GM18517 (cell line): ENCODE data around the gene RPS13.
"Not testable (repeated sequence)": the region's sequence is repeated elsewhere in the genome, so short reads cannot be mapped to it uniquely, and the experiment has no call there.

Experiments
- ATAC-seq: cut with Tn5 transposase; IDR thresholded peaks from one replicate; pipeline ENCODE4 v1.9.1; 2021; ENCODE audit warnings: mild to moderate bottlenecking, moderate library complexity; ENCODE audit not compliant: unreplicated experiment

Gene RPS13

DNA sequence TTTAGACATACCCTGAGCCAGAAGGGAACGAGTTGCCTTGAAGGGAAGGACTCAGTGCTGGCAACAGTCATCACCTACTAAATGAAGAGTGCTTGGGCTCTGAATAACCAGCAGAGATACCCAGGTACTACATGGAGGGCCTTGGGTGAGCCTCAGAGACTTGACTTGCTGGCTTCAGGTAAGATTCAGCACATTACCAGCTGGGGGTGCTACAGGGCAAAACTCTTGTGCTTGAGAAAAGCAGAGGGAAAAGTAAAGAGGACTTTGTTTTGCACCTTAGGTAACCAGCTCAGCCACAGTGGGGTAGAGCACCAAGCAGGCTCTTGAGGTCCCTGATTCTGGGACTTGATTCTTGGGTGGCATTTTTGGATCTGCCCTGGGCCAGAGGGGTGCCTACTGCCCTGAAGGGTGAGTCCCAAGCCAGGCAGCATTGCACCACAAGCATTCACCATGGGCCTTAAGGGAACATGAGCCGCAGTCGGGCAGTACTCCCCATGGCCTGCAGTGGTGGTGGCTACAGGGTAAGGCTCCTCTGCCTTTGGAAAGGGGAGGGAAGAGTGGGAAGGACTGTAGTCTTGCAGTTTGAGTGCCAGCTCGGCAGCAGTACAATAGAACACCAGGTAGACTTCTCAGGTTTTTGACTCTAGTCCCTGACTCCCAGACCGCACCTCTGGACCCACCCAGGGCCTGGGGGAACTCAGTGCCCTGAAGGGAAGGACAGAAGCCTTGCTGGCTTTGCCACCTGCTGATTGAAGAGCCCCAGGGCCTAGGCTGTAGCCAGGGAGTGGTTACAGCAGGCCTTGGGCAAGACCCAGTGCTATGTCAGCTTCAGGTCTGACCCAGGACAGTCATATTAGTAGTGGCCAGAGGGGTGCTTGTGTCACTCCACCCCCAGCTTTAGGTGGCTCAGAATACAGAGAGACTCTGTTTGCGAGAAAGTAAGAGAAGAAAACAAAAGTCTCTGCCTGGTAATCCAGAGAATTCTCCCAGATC lies 40.5 kb downstream of the RPS13 start:
- ATAC-seq = no peak

DNA sequence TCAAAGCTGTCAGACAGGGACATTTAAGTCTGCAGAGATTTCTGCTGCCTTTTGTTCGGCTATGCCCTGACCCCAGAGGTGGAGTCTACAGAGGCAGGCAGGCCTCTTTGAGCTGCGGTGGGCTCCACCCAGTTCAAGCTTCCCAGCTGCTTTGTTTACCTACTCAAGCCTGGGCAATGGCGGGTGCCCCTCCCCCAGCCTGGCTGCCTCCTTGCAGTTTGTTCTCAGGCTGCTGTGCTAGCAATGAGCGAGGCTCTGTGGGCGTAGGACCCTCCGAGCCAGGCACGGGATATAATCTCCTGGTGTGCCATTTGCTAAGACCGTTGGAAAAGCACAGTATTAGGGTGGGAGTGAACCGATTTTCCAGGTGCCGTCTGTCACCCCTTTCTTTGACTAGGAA lies 43.4 kb downstream of the RPS13 start:
- ATAC-seq = not testable (repeated sequence)

- no peak for ATAC-seq
Measured at GRCh38 chr11:17026487-17027082, 50.9 kb downstream of the RPS13 start.

- no peak for ATAC-seq
Measured at GRCh38 chr11:17024924-17025323, 52.5 kb downstream of the RPS13 start.
